GM23338 (cell line): ENCODE data around the gene PLS1. TPM values are rescaled to one million over a fixed set of nuclear protein-coding genes. Genes with fewer than 3 reads are reported as not detected.

ENCODE experiments used
- ATAC-seq: fragments of 200-7000 bp; cut with Tn5 transposase; 3 replicates; pipeline ENCODE4 v1.9.1; 2020
- DNase-seq: peaks from one replicate; pipeline ENCODE4 v3.0.0-alpha.2; 2015; ENCODE audit warnings: low spot score
- H2AFZ ChIP-seq: fragments of 200-600 bp; sonication (generic); 2 replicates; pipeline ENCODE4 v1.8.0; 2016; ENCODE audit warnings: antibody characterized with exemption, mild to moderate bottlenecking, moderate library complexity
- H3F3A ChIP-seq: fragments of 200-600 bp; sonication (generic); replicated peaks from 2 replicates; pipeline ENCODE4 v1.8.0; 2017; ENCODE audit warnings: antibody characterized with exemption, mixed run types, low read depth
- H3K27ac ChIP-seq: fragments of 200-600 bp; sonication (generic); 2 replicates; pipeline ENCODE4 v1.6.1; 2016; ENCODE audit warnings: low read depth
- H3K27me3 ChIP-seq: fragments of 200-600 bp; sonication (generic); 2 replicates; pipeline ENCODE4 v1.8.0; 2016; ENCODE audit warnings: mild to moderate bottlenecking, mixed run types, moderate library complexity; ENCODE audit not compliant: insufficient read depth
- H3K36me3 ChIP-seq: fragments of 200-600 bp; sonication (generic); 2 replicates; pipeline ENCODE4 v1.8.0; 2016; ENCODE audit warnings: mild to moderate bottlenecking; ENCODE audit not compliant: insufficient read depth
- H3K4me1 ChIP-seq: fragments of 200-600 bp; sonication (generic); 2 replicates; pipeline ENCODE4 v1.8.0; 2016; ENCODE audit warnings: mild to moderate bottlenecking, moderate library complexity; ENCODE audit not compliant: insufficient read depth
- H3K4me2 ChIP-seq: fragments of 200-600 bp; sonication (generic); 2 replicates; pipeline ENCODE4 v1.7.1; 2017; ENCODE audit warnings: mixed run types
- H3K4me3 ChIP-seq: fragments of 200-600 bp; sonication (generic); 2 replicates; pipeline ENCODE4 v1.6.1; 2016; ENCODE audit warnings: mixed run types
- H3K79me2 ChIP-seq: fragments of 200-600 bp; sonication (generic); replicated peaks from 2 replicates; pipeline ENCODE4 v1.8.0; 2017; ENCODE audit warnings: mild to moderate bottlenecking; ENCODE audit not compliant: insufficient read depth
- H3K9me2 ChIP-seq: fragments of 200-600 bp; sonication (generic); 2 replicates; pipeline ENCODE4 v1.8.0; 2017; ENCODE audit not compliant: insufficient read depth
- H4K20me1 ChIP-seq: fragments of 200-600 bp; sonication (generic); replicated peaks from 2 replicates; pipeline ENCODE4 v1.8.0; 2017; ENCODE audit warnings: mild to moderate bottlenecking; ENCODE audit not compliant: insufficient read depth
- H3K27ac Mint-ChIP-seq: 2 replicates; pipeline ENCODE4 v1.8.0; 2020; ENCODE audit warnings: inconsistent platforms, mild to moderate bottlenecking, moderate library complexity, mixed read lengths
- H3K27me3 Mint-ChIP-seq: 3 replicates; pipeline ENCODE4 v1.8.0; 2022; ENCODE audit warnings: low read depth, mild to moderate bottlenecking, moderate library complexity, mixed read lengths, inconsistent platforms; ENCODE audit not compliant: insufficient read depth, poor library complexity
- H3K36me3 Mint-ChIP-seq: 3 replicates; pipeline ENCODE4 v1.8.0; 2021; ENCODE audit warnings: low read depth, mild to moderate bottlenecking, inconsistent platforms, moderate library complexity, mixed read lengths
- H3K4me1 Mint-ChIP-seq: 3 replicates; pipeline ENCODE4 v1.8.0; 2020; ENCODE audit warnings: mild to moderate bottlenecking, inconsistent platforms, mixed read lengths
- H3K4me3 Mint-ChIP-seq: 3 replicates; pipeline ENCODE4 v1.8.0; 2021; ENCODE audit warnings: moderate library complexity, mild to moderate bottlenecking, inconsistent platforms, mixed read lengths
- H3K9me3 Mint-ChIP-seq: 3 replicates; pipeline ENCODE4 v1.8.0; 2020; ENCODE audit warnings: moderate library complexity, mild to moderate bottlenecking, inconsistent platforms, mixed read lengths
- CREB1 ChIP-seq: fragments of 250-450 bp; sonication (Bioruptor Pico); IDR thresholded peaks from 2 replicates; pipeline ENCODE4 v1.5.0; 2020; ENCODE audit warnings: low read depth, mild to moderate bottlenecking, moderate library complexity
- ETS1 ChIP-seq: IDR thresholded peaks from 2 replicates; pipeline ENCODE4 v1.6.1; 2016; ENCODE audit warnings: antibody characterized with exemption
- EZH2 ChIP-seq: fragments of 200-600 bp; sonication (generic); IDR thresholded peaks from one replicate; pipeline ENCODE4 v1.8.0; 2017; ENCODE audit warnings: antibody characterized with exemption, mild to moderate bottlenecking, low read depth; ENCODE audit not compliant: unreplicated experiment
- EZH2phosphoT487 ChIP-seq: fragments of 200-600 bp; sonication (generic); IDR thresholded peaks from one replicate; pipeline ENCODE4 v1.8.1; 2018; ENCODE audit warnings: antibody characterized with exemption; ENCODE audit not compliant: unreplicated experiment
- JUNB ChIP-seq: IDR thresholded peaks from one replicate; pipeline ENCODE4 v1.6.1; 2016; ENCODE audit warnings: antibody characterized with exemption; ENCODE audit not compliant: unreplicated experiment
- NANOG ChIP-seq: IDR thresholded peaks from 2 replicates; pipeline ENCODE4 v1.6.1; 2016; ENCODE audit warnings: antibody characterized with exemption, borderline replicate concordance
- POLR2AphosphoS5 ChIP-seq: IDR thresholded peaks from 2 replicates; pipeline ENCODE4 v1.6.1; 2016; ENCODE audit warnings: antibody characterized with exemption, low read depth
- STAT1 ChIP-seq: IDR thresholded peaks from one replicate; pipeline ENCODE4 v1.6.1; 2016; ENCODE audit warnings: antibody characterized with exemption; ENCODE audit not compliant: unreplicated experiment
- ZNF114 ChIP-seq: fragments of 250-450 bp; sonication (Bioruptor Pico); IDR thresholded peaks from 2 replicates; pipeline ENCODE4 v1.5.0; 2020; ENCODE audit warnings: mild to moderate bottlenecking, moderate library complexity
- ZNF331 ChIP-seq: fragments of 250-450 bp; sonication (Bioruptor Pico); IDR thresholded peaks from 2 replicates; pipeline ENCODE4 v1.5.0; 2020; ENCODE audit warnings: low read depth, mild to moderate bottlenecking, moderate library complexity
- polyA plus RNA-seq: library from polyadenylated mRNA; unstranded; fragments of >200 nt; fragmentation: Nextera tagmentation; extraction: Ambion mirVana; gene quantifications from 2 replicates; pipeline ENCODE4 v1.2.1, GENCODE V29; 2016
- total RNA-seq: library from RNA; depleted of rRNA; stranded (reverse); fragments of >200 nt; shearing (Covaris generic); gene quantifications from 2 replicates; pipeline ENCODE4 v1.2.3, GENCODE V29; 2014
- TF ChIP-seq, protein P1 (sequence below): fragments of 250-450 bp; sonication (Bioruptor Pico); IDR thresholded peaks from 2 replicates; pipeline ENCODE4 v1.5.0; 2020; ENCODE audit warnings: mild to moderate bottlenecking, moderate library complexity
- TF ChIP-seq, protein P2 (sequence below): IDR thresholded peaks from one replicate; pipeline ENCODE4 v1.6.1; 2018; ENCODE audit warnings: antibody characterized with exemption; ENCODE audit not compliant: unreplicated experiment

PLS1 gene
- total and polyA plus RNA-seq, 2 experiments from 2014 or later = 18.4 to 42.2 TPM

DNA sequence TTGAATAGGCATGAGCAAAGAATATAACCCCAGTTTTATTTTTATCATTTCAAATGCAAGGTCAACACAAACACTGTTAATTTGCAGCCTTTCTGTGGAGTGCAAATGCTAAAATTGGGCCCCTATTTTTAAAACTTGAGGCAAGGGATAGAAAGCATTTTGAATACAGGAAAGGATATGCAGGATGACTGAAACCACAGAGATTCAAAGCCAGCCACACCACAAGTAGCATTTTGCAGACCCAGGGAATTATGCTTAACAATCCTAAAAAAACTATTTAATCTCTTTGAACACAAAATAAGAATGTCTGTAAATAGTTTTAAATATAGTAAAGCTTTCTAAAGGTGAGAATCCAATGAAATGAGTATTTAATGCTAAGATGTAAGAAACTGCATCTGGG is 64.7 kb downstream of the PLS1 start (continued):
- TF ChIP-seq, protein P1, sequence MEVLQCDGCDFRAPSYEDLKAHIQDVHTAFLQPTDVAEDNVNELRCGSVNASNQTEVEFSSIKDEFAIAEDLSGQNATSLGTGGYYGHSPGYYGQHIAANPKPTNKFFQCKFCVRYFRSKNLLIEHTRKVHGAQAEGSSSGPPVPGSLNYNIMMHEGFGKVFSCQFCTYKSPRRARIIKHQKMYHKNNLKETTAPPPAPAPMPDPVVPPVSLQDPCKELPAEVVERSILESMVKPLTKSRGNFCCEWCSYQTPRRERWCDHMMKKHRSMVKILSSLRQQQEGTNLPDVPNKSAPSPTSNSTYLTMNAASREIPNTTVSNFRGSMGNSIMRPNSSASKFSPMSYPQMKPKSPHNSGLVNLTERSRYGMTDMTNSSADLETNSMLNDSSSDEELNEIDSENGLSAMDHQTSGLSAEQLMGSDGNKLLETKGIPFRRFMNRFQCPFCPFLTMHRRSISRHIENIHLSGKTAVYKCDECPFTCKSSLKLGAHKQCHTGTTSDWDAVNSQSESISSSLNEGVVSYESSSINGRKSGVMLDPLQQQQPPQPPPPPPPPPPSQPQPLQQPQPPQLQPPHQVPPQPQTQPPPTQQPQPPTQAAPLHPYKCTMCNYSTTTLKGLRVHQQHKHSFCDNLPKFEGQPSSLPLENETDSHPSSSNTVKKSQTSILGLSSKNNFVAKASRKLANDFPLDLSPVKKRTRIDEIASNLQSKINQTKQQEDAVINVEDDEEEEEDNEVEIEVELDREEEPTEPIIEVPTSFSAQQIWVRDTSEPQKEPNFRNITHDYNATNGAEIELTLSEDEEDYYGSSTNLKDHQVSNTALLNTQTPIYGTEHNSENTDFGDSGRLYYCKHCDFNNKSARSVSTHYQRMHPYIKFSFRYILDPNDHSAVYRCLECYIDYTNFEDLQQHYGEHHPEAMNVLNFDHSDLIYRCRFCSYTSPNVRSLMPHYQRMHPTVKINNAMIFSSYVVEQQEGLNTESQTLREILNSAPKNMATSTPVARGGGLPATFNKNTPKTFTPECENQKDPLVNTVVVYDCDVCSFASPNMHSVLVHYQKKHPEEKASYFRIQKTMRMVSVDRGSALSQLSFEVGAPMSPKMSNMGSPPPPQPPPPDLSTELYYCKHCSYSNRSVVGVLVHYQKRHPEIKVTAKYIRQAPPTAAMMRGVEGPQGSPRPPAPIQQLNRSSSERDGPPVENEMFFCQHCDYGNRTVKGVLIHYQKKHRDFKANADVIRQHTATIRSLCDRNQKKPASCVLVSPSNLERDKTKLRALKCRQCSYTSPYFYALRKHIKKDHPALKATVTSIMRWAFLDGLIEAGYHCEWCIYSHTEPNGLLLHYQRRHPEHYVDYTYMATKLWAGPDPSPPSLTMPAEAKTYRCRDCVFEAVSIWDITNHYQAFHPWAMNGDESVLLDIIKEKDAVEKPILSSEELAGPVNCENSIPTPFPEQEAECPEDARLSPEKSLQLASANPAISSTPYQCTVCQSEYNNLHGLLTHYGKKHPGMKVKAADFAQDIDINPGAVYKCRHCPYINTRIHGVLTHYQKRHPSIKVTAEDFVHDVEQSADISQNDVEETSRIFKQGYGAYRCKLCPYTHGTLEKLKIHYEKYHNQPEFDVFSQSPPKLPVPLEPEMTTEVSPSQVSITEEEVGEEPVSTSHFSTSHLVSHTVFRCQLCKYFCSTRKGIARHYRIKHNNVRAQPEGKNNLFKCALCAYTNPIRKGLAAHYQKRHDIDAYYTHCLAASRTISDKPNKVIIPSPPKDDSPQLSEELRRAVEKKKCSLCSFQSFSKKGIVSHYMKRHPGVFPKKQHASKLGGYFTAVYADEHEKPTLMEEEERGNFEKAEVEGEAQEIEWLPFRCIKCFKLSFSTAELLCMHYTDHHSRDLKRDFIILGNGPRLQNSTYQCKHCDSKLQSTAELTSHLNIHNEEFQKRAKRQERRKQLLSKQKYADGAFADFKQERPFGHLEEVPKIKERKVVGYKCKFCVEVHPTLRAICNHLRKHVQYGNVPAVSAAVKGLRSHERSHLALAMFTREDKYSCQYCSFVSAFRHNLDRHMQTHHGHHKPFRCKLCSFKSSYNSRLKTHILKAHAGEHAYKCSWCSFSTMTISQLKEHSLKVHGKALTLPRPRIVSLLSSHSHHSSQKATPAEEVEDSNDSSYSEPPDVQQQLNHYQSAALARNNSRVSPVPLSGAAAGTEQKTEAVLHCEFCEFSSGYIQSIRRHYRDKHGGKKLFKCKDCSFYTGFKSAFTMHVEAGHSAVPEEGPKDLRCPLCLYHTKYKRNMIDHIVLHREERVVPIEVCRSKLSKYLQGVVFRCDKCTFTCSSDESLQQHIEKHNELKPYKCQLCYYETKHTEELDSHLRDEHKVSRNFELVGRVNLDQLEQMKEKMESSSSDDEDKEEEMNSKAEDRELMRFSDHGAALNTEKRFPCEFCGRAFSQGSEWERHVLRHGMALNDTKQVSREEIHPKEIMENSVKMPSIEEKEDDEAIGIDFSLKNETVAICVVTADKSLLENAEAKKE (CRISPR knock-in tag) = no peak
- no peak for TF ChIP-seq POLR2AphosphoS5
- TF ChIP-seq STAT1 = no peak
- no peak for TF ChIP-seq ETS1
- TF ChIP-seq NANOG = no peak
- TF ChIP-seq EZH2phosphoT487 = no peak
- TF ChIP-seq ZNF114 (CRISPR knock-in tag) = no peak
- no peak for TF ChIP-seq JUNB
- no peak for TF ChIP-seq CREB1 (CRISPR knock-in tag)
- TF ChIP-seq EZH2 = no peak

DNA sequence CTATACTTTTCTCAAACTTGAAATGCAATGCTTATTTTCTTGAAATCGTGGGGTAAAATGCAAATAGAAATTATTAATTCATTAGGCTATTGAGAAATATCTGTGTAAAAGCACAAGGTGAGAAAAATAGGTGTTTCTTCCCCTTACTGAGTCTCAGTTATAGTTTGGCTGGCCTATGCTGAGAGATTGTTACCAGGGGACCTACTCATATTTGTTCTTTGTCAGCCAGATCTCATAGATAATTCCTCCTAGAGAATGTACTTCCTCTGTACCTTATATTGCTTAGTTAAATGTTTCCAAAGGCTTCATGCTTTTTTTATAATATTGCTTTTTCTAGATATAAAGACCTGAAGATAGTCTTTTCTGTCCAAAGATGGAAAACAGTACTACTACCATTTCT is 67.7 kb downstream of the PLS1 start:
- Mint-ChIP-seq H3K36me3 (peaks cover 3% of the 10 kb centered on the region; the same call in 2 of the 3 replicates), H3K27ac (peak overlapping the region; percentile 65; the same call in 1 of the 2 replicates), H3K4me1 (peaks cover 34% of the 10 kb centered on the region), H3K4me3 (no peak overlapping the region), H3K9me3 (no peaks in the 10 kb centered on the region), H3K27me3 (no peaks in the 10 kb centered on the region)
- Histone ChIP-seq H3K9me2 (no peaks in the 10 kb centered on the region), H3K36me3 (no peaks in the 10 kb centered on the region), H3K27me3 (no peaks in the 10 kb centered on the region), H3K4me2 (no peak overlapping the region), H3K79me2 (no peaks in the 10 kb centered on the region), H2AFZ (no peak overlapping the region), H3K4me3 (no peak overlapping the region), H3K4me1 (peaks cover 36% of the 10 kb centered on the region), H3K27ac (no peak overlapping the region), H3F3A (no peaks in the 10 kb centered on the region), H4K20me1 (no peaks in the 10 kb centered on the region)
- TF ChIP-seq EZH2phosphoT487 = no peak
- no peak for TF ChIP-seq ZNF331 (CRISPR knock-in tag)
- no peak for TF ChIP-seq JUNB
- TF ChIP-seq, protein P2, sequence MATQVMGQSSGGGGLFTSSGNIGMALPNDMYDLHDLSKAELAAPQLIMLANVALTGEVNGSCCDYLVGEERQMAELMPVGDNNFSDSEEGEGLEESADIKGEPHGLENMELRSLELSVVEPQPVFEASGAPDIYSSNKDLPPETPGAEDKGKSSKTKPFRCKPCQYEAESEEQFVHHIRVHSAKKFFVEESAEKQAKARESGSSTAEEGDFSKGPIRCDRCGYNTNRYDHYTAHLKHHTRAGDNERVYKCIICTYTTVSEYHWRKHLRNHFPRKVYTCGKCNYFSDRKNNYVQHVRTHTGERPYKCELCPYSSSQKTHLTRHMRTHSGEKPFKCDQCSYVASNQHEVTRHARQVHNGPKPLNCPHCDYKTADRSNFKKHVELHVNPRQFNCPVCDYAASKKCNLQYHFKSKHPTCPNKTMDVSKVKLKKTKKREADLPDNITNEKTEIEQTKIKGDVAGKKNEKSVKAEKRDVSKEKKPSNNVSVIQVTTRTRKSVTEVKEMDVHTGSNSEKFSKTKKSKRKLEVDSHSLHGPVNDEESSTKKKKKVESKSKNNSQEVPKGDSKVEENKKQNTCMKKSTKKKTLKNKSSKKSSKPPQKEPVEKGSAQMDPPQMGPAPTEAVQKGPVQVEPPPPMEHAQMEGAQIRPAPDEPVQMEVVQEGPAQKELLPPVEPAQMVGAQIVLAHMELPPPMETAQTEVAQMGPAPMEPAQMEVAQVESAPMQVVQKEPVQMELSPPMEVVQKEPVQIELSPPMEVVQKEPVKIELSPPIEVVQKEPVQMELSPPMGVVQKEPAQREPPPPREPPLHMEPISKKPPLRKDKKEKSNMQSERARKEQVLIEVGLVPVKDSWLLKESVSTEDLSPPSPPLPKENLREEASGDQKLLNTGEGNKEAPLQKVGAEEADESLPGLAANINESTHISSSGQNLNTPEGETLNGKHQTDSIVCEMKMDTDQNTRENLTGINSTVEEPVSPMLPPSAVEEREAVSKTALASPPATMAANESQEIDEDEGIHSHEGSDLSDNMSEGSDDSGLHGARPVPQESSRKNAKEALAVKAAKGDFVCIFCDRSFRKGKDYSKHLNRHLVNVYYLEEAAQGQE = no peak
- no peak for TF ChIP-seq CREB1 (CRISPR knock-in tag)
- TF ChIP-seq ZNF114 (CRISPR knock-in tag) = no peak
- DNase-seq = no peak
- no peak for ATAC-seq
